Superior temporal gyrus (tissue), 1 donor: Measurements from ENCODE around the gene LHFPL3.

ENCODE experiments used
- DNase-seq: peaks from one replicate; pipeline ENCODE4 v3.0.0-alpha.2; 2016; ENCODE audit errors: extremely low spot score

LHFPL3 gene

DNA sequence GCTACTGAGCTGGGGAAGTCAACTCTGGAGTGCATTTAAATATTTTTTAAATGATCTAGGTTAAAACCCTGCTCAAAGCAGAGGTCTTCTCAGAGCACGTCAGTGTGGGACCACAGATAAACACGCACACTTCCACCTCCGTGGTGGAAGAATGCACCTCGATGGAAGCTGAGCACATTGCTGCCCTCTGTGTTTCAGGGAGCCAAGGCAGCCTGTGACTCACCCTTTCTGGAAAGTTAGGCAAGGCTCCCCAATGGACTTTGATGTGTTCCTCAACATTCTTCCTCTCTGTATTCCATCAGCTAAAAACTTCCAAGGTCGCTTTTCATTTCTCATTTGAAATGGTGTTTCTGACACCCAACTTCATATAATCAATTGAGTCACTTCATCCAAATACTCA, 514.8 kb downstream of the LHFPL3 start:
- DNase-seq = no peak

DNA sequence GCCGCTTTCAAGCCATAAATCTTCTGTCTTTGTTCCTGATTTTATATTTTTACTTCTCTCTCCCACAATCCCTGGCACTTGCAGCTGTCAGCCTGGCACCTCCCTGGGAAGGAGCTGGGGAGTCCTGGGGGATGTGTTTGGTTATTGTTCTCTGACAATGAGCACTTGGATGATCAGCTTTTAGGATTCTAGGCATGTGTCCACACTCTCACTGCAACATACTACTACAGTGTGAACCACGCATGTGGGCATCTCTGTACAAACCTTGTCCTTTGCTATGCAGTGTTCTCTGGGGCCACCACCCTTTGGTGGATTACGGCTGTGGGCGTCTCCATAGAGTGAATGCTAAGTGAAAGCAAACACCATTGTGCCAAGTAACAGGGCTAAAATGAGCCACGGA, 517.2 kb downstream of the LHFPL3 start:
- DNase-seq = peak; percentile 87

DNA sequence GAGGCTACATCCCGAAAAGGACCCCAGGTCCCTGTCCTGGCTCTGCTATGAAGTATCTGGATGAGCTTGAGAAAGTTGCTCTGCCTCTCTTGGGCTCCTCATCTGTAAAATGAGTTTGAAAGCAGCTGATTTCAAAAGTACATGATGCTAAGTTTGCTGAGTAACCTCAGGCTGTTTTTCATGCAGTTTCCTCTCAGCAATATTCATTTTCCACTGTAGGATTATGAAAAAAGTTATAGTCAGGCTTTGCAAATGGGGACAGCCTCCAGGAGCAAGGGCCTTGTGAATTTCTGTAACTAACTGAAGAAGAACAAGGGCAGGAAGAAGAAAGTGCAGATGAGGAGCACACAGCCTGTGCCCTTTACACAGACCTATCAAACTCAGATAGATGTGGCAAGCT, 518.3 kb downstream of the LHFPL3 start:
- no peak for DNase-seq

DNA sequence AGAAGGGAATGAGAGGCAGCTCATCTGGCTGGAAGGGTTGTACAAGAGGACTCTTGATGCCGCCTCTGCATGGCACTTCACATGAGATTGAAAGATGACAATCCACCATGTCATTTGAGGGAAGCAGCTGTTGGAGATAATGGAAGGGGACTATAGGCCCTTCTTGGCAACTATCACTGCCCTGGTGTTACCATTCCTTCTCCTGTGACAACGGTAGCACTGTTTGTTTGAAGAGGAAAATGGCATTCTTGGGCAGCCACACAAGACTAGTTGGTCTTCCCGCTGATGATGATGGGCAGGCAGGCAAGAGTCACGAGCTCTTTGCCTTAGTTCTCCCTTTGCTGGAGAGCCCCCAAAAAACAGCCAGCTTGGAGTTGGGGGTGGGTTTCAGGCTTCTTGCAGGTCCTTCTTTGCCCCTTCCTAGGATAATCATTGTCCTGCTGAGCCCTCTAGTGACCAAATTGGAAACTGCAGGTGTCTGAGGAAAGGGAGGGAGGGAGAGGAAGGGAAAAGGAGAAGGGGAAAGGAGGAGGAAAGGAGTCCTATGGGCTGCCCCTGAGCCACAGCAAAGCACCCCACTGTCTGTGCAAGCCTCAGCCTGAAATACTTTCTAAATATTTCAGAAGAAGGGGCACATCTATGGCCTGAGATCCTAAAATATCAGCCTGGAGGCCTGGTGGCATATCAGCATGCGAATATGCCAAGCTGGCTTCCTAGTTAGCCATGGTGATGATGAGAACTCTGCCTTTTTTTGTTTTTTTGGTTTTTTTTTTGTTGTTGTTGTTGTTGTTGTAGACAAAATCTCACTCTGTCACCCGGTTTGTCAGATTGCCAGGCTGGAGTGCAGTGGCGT, 520.0 kb downstream of the LHFPL3 start:
- DNase-seq = peak; percentile 94

DNA sequence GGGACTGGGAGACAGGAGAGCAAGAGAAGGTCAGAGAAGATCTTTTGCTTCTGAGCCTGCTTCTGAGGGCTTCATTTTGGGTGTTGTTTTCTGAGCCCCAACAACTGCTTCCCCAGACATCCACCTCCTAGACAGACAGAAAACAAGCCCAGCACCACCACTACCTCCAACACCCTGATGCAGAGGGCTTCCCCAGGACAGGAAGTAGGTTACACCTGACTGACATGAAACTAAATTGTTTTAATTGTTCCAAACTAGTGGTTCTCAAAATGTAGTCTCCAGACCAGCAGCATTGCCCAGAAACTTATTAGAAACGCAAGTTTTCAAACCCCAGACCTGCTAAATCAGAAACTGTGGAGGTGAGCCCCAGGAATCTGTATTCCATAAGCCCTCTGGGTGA, 522.0 kb downstream of the LHFPL3 start:
- no peak for DNase-seq

DNA sequence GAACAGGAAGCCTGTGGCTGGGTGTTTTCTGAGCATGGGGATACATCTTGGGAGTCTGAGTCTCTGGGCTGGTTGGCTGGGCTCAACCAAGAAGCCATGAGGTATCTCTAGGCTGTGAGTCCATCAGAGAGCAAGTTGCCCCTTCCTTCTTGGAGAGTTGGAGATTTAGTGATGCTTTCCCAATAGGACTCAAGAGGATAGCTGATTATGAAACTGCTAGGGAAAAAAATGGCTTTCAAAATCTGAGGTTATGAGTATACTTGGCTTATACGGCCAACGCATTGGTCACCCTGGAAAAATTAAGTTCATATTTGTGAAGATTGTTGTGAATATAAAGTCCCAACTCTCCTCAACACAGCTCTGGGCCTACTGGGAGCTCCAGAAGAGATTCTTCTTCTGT, 522.9 kb downstream of the LHFPL3 start:
- no peak for DNase-seq

DNA sequence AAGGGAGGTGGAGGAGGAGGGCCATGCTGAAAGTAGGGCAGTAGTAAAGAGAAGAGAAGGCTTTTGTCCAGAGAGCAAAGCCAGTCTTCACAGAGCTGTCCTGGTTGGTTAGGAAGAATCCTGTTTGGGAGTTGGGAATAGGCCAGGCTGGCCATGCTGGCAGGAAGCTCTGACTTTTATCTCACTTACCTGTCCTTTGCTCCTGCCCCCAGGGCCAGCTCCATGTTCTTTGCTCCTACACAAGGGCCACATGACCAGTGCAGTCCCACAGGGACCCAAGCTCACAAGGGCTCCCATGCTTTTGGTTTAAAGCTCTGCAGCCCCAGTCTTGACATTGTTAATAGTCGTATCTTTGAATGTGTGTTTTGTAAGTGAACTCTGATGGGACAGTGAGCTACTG, 524.0 kb downstream of the LHFPL3 start:
- no peak for DNase-seq

DNA sequence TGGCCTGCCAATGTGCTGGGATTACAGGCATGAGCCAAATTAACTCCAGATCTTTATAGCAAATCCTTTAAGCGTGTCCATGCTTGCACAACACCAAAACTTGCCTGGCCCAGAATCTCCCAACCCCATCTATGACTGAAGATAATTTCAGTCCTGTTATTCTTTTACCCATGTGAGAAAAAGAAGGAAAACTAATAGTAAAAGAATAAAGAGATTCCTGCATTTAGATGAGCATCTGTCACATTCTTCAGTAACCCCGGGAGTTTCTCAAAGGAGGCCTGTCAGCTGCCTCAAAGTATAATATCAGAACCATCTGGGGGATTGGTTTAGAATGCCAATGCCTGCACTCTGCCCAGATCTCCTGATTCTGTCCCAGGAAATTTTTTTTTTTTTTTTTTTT, 527.5 kb downstream of the LHFPL3 start:
- DNase-seq = no peak

DNA sequence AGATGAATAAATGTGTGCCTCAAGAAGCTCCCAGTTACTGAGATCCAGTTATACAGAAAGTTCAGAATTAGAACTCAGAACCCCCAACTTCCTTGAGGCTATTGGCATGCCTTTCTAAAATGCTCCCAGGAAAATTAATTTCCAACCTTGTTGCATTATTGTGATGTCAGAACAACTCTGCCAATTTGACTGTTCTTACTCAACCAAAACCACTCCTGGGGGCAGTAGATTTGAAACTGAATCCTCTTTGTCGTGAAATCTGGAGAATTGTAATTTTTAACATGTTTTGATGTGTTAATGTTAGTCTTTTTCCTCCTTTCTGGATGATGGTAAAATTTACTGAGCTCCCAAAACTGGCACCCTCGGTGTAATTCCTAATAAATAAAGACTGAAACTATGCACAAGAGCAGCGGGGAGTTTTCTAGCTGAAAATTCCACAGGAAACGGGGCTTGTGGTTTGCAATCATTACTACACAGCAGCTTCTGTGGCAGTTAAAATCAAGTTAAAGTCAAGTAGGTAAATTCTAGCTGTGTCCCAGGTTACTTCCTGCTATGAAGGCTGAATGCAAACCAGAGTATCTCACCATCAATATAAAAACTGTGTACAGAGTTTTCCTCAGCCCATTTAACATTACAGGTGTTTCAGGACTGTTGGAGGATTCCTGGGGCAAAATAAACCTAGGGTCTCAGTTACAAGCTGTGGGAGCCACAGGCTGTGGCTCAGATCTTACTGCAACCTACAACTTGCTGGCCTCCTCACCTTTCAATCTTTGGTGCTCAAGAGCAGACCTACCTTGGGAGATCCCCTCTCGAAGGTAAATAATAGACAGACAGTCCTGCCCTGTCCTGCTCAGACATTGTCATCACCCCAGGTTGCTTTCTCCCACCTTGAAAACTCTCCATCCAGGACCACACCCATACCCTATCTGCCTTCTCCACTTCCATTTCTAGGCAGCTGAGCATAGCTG, 529.3 kb downstream of the LHFPL3 start:
- no peak for DNase-seq

DNA sequence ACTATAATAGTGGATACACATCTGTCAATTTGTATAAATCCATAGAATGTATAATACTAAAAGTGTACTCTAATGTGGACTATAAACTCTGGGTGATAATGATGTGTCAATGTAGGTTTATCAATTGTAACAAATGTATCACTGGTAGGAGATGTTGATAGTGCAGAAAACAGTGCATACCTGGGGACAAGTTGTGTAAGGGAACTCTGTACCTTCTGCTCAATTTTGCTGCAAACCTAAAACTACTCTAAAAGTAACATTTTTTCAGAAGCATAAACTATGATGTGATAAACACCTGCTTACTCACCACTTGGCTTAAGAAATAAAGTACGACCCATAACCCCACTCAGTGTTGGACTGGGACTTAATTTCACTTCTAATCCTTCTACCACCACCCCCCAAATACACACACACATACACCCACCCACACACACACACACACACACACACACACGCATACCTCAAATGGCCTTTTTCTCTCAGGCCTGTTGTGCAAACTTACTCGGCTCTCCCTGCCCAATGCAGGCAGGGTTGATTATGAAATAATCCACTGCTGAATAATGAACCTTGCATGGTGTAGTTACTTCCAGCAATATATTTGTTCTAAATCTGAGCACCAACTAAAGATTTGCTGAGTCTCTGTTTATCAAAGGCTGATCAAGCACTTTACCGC, 531.5 kb downstream of the LHFPL3 start:
- DNase-seq = no peak

DNA sequence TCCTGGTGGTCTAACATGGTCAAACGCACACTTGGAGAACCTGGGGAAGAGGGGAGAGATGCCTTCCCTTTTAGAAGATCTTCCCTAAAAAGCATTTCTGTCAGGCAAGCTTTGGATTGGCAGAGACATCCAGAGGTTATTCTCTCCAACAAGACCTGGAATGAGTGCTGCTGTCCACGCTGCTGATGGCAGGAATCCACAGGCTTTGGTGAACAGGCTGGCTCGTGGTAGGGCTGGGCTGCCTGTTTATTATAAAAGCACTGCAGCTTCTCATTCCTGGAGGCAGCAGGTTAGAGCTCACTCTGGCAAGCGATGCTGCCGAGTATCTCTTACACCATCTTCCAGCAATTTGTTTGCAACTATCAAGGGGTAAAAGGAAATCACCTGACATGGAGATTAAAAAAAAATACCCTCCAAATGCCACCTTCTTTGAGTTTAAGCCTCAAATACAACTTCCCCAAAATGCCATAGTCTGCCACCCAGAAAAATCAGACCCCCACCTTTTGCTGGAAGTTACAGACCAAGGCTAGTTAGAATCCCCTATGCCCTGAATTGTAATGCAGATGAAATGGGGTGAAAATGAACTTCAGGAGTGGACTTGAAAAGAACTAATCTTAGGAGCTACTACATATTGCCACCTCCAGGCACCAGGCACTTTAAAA, 533.5 kb downstream of the LHFPL3 start:
- DNase-seq = no peak

DNA sequence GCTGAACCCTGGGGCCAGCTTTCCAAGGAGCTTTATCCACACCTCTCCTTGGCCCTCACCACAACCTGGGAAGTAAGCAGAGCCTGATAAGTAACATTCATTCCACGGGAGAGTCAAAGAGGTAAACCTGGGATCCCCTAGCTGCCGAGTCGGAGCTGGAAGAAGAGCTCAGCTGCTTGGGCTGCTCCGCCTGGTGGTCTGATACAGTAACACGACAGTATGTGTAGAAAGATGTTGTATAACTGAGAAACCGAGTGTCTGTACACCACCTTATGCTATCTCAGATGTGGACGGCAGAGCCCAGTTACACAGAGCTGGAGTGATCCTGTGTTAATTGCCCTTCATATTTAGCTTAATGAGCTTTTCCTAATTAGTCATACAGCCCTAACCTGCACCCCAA, 534.3 kb downstream of the LHFPL3 start:
- no peak for DNase-seq

DNA sequence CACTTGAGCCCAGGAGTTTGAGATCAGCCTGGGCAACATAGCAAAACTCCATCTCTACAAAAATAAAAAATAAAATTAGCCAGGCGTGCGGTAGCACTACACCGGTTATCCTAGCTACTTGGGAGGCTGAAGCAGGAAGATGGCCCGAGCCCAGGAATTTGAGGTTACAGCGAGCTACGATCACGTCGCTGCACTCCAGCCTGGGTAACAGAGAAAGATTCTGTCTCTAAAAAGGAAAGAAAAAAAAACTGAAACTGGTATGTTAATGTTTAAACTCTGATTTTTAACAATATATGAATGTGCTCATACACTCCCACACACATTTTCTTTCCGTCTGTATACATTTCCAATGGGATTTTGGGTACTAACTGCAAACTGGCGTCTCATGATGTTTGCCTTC, 545.0 kb downstream of the LHFPL3 start:
- DNase-seq = no peak

DNA sequence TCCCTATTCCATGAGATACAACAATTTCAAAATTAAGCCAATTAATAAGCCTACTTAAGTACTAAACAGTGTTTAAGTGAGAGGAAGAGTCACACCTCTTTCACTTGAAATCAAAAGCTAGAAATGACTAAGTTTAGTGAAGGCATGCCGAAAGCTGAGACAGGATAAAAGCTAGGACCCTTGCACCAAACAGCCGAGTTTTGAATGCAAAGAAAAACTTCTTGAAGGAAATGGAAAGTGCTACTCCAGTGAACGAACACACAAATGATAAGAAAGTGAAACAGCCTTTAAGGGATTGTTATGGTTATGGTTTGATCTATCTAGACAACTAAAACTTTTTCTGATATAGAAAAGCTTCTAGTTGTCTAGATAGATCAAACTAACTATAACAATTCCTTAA, 550.2 kb downstream of the LHFPL3 start:
- no peak for DNase-seq

DNA sequence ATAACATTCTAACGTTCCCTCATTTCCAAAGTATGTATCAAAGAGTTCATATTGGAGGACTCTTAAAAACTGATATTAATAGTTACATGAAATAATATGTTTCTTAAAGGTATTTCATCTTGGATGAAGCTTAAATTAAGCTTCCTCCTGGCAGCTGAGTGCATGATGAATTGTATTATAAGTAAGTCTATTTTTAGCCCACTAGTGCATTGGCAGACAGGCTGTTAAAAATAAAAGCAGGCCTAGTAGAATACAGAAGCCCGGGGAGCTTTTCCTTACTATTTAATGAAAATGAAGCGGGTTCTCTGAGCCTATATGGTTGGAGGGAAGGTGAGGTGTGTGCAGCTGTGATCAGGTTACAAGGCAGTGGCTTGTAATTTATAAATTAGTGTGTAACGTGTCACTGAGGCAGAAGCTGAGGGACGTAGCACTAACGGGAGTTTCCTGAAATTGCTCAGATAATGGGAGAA, 554.9 kb downstream of the LHFPL3 start:
- no peak for DNase-seq

DNA sequence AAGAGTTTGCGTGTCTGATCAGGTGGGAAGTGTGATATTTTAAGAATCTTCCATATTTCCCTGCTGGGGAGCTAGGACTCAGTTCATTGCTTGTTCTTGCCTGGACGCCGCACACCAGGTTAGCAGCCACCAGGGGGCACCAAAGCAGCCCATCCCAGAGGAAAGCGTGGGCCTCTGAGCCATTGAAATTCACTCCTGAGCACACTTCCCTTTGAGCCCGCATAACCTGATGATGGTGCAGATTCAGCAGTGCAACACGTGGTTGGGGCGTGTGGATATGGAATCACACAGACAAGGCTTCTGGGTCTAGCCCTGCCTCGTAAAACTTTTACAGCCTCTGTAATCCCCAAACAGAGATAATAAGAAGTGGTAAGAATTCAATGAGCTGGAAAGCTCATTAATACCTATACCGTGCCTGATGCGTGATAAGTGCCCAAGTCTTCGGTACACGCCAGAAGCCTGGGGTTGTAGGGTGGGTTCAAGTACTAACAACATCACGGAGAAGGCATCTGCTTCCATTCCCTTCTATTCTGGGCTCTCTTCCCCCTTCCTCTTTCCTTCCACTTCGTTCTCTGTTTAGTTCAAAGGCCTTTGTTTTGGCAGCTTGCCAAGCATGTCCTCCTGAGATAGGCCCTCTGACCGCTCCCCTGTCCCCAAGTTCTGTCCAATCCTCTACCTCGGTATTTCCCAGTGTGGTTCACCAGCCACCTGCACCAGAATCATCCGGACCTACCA, 555.5 kb downstream of the LHFPL3 start:
- peak; percentile 87 for DNase-seq

DNA sequence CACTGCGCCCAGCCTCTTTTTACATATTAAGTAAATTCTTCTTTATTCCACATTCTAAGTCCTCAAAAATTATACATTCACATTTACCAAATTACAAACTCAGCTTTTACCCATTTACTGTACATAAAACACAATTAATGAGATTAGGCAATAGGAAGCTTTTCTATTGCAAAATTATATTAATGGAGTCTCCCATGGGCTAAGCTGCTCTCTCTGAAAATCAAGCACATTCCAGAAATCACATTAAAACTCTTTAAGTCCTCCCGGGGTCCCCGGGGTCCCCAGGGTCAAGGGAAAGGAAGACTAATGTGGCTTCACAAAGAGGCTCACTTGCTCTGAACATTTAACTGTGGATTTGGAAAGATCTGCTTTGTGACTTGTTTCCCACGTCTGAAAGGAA, 558.2 kb downstream of the LHFPL3 start:
- no peak for DNase-seq

DNA sequence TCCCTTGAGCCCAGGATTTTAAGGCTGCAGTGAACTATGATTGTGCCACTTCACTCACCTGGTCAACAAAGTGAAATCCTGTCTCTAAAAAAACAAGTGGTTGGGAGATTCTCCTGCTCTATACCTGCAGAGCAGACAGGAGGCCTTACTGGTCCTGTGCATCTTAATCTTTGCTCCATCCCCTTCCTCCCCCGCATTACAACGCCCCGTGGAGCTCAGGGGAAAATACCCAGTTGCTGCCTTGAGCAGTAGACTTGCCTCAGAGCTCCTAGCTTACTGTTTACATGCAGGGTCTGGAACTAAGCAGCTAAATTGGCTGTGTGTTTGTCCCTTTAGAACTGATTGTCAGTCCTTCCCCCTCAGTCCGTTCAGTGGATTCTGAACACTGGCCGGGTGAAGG, 561.8 kb downstream of the LHFPL3 start:
- DNase-seq = no peak

DNA sequence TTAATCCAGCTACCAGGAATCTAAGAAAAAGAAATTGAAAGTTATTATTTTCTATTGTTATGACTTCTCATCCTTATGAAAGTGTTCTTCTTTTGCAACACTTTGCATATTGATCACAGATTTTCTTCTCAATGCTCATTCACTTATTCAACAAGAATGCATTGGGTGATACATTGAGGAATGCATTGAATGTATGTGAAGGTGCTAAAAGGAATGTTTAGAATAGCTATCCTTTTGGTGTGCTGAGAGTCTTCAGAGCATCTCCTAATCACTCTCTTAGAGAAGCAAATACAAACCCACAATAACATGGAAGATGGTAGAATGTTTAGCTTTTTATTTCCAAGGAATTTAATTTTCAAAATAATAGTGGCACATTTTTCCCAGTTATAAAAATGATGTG, 563.5 kb downstream of the LHFPL3 start:
- no peak for DNase-seq

DNA sequence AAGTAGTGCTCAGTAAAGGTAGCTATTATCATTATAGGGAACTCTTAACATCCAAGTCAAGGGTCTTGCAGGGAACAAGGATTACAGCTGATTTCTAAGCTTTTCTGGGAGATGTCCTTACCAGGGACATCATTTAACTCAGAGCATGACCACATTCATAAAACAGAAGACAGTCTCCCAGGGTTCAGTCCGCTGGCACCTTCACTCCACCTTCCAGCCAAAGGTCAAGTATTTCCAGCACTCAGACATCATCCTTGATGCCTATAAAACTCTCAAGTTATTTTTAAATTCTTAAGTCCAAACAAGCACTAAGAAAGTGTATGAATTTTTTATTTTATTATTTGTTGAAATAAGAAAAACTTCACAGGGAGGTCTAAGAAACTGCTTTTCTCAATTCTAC, 565.9 kb downstream of the LHFPL3 start:
- DNase-seq = no peak
